Stimulated activated memory B cell treated with anti-CD40 and anti-IgM and Interleukin-4, amounts not matched to agents 10 μg/mL and 1 μg/mL and 100 μg/mL, for 72 hours (primary cell): ENCODE results near the gene KIF19.
"Not testable (repeated sequence)": the region's sequence is repeated elsewhere in the genome, so short reads cannot be mapped to it uniquely, and the experiment has no call there.

Experiments used
- ATAC-seq: fragments of 150-1000 bp; cut with Tn5 transposase; 2 replicates; pipeline ENCODE4 v1.10.0; 2021
- H3K27ac Mint-ChIP-seq: one replicate; pipeline ENCODE4 v1.8.0; 2022; ENCODE audit warnings: mild to moderate bottlenecking, mixed read lengths
- H3K27me3 Mint-ChIP-seq: one replicate; pipeline ENCODE4 v1.8.0; 2022; ENCODE audit warnings: mixed read lengths
- H3K36me3 Mint-ChIP-seq: one replicate; pipeline ENCODE4 v1.8.0; 2022; ENCODE audit warnings: mixed read lengths
- H3K4me1 Mint-ChIP-seq: one replicate; pipeline ENCODE4 v1.8.0; 2022; ENCODE audit warnings: mixed read lengths
- H3K4me3 Mint-ChIP-seq: one replicate; pipeline ENCODE4 v1.8.0; 2022; ENCODE audit warnings: mild to moderate bottlenecking, moderate library complexity, mixed read lengths
- H3K9me3 Mint-ChIP-seq: one replicate; pipeline ENCODE4 v1.8.0; 2022; ENCODE audit warnings: mixed read lengths

Gene KIF19

GRCh38 chr17:74325743-74326379, at the start of gene KIF19:
Gene KIF19, plus strand, starts transcription at chr17:74326226. Its CDS starts 124 bp downstream, at chr17:74326350.
- Mint-ChIP-seq H3K9me3 (no peaks in the 10 kb centered on the region), H3K27ac (no peak within 1 kb of the TSS), H3K4me1 (peaks cover 10% of the 10 kb centered on the region), H3K27me3 (peaks cover 83% of the 10 kb centered on the region), H3K4me3 (peak within 1 kb of the TSS; percentile 22), H3K36me3 (no peaks in the 10 kb centered on the region)
- peak; percentile 68 for ATAC-seq

GRCh38 chr17:74276541-74277009, 49.5 kb upstream of the KIF19 start:
- H3K36me3 Mint-ChIP-seq: no peaks in the 10 kb centered on the region
- no peak for ATAC-seq
- no peaks in the 10 kb centered on the region for H3K9me3 Mint-ChIP-seq
- no peak overlapping the region for H3K27ac Mint-ChIP-seq
- H3K4me3 Mint-ChIP-seq: no peak overlapping the region
- peaks cover 51% of the 10 kb centered on the region for H3K27me3 Mint-ChIP-seq
- H3K4me1 Mint-ChIP-seq: peaks cover 27% of the 10 kb centered on the region

GRCh38 chr17:74277935-74278334, 48.1 kb upstream of the KIF19 start:
- H3K27ac Mint-ChIP-seq: no peak overlapping the region
- no peaks in the 10 kb centered on the region for H3K9me3 Mint-ChIP-seq
- peaks cover 41% of the 10 kb centered on the region for H3K27me3 Mint-ChIP-seq
- no peak overlapping the region for H3K4me3 Mint-ChIP-seq
- H3K4me1 Mint-ChIP-seq: peaks cover 34% of the 10 kb centered on the region
- H3K36me3 Mint-ChIP-seq: no peaks in the 10 kb centered on the region
- no peak for ATAC-seq

GRCh38 chr17:74279617-74280016, 46.4 kb upstream of the KIF19 start:
- peaks cover 28% of the 10 kb centered on the region for H3K4me1 Mint-ChIP-seq

GRCh38 chr17:74280093-74280513, 45.9 kb upstream of the KIF19 start:
- Mint-ChIP-seq H3K9me3 (no peaks in the 10 kb centered on the region), H3K4me3 (no peak overlapping the region), H3K4me1 (peaks cover 28% of the 10 kb centered on the region), H3K27me3 (peaks cover 27% of the 10 kb centered on the region), H3K36me3 (no peaks in the 10 kb centered on the region), H3K27ac (peak overlapping the region; percentile 65)
- ATAC-seq: peak; percentile 81

More at GRCh38 chr17:74279617-74280016, 46.4 kb upstream of the KIF19 start:
- not testable (repeated sequence) for H3K9me3 Mint-ChIP-seq, H3K36me3 Mint-ChIP-seq, ATAC-seq, H3K4me3 Mint-ChIP-seq
- peak overlapping the region; percentile 65 for H3K27ac Mint-ChIP-seq
- H3K27me3 Mint-ChIP-seq: peaks cover 27% of the 10 kb centered on the region

GRCh38 chr17:74281799-74282198, 44.2 kb upstream of the KIF19 start:
- peaks cover 14% of the 10 kb centered on the region for H3K27me3 Mint-ChIP-seq
- H3K4me3 Mint-ChIP-seq: no peak overlapping the region
- H3K9me3 Mint-ChIP-seq: no peaks in the 10 kb centered on the region
- peaks cover 27% of the 10 kb centered on the region for H3K4me1 Mint-ChIP-seq
- H3K36me3 Mint-ChIP-seq: no peaks in the 10 kb centered on the region
- H3K27ac Mint-ChIP-seq: no peak overlapping the region
- ATAC-seq: no peak

- Mint-ChIP-seq H3K27ac (peak overlapping the region; percentile 81), H3K4me1 (peaks cover 27% of the 10 kb centered on the region), H3K27me3 (peaks cover 15% of the 10 kb centered on the region)
- not testable (repeated sequence) for H3K4me3 Mint-ChIP-seq, ATAC-seq, H3K9me3 Mint-ChIP-seq, H3K36me3 Mint-ChIP-seq
These were observed 43.8 kb upstream of the KIF19 start for GRCh38 chr17:74282274-74282586.

GRCh38 chr17:74282587-74283370, 43.2 kb upstream of the KIF19 start:
- peak overlapping the region; percentile 81 for H3K27ac Mint-ChIP-seq
- H3K9me3 Mint-ChIP-seq: no peaks in the 10 kb centered on the region
- H3K4me3 Mint-ChIP-seq: no peak overlapping the region
- H3K27me3 Mint-ChIP-seq: peaks cover 18% of the 10 kb centered on the region
- ATAC-seq: peak; percentile 71
- H3K4me1 Mint-ChIP-seq: peaks cover 27% of the 10 kb centered on the region
- H3K36me3 Mint-ChIP-seq: no peaks in the 10 kb centered on the region

GRCh38 chr17:74283371-74283673, 42.7 kb upstream of the KIF19 start:
- no peak for ATAC-seq
- Mint-ChIP-seq H3K36me3 (no peaks in the 10 kb centered on the region), H3K4me3 (no peak overlapping the region), H3K27me3 (peaks cover 22% of the 10 kb centered on the region), H3K4me1 (peaks cover 28% of the 10 kb centered on the region), H3K27ac (peak overlapping the region; percentile 81), H3K9me3 (no peaks in the 10 kb centered on the region)

GRCh38 chr17:74287031-74287602, 38.9 kb upstream of the KIF19 start:
- no peaks in the 10 kb centered on the region for H3K9me3 Mint-ChIP-seq
- no peaks in the 10 kb centered on the region for H3K36me3 Mint-ChIP-seq
- no peak overlapping the region for H3K4me3 Mint-ChIP-seq
- no peak overlapping the region for H3K27ac Mint-ChIP-seq
- no peak for ATAC-seq
- H3K4me1 Mint-ChIP-seq: peaks cover 25% of the 10 kb centered on the region
- peaks cover 28% of the 10 kb centered on the region for H3K27me3 Mint-ChIP-seq

- ATAC-seq: peak; percentile 75
- no peaks in the 10 kb centered on the region for H3K9me3 Mint-ChIP-seq
- H3K36me3 Mint-ChIP-seq: no peaks in the 10 kb centered on the region
- no peak overlapping the region for H3K27ac Mint-ChIP-seq
- H3K4me3 Mint-ChIP-seq: no peak overlapping the region
- H3K4me1 Mint-ChIP-seq: peaks cover 15% of the 10 kb centered on the region
- peaks cover 30% of the 10 kb centered on the region for H3K27me3 Mint-ChIP-seq
These were observed 37.2 kb upstream of the KIF19 start for GRCh38 chr17:74288785-74289184.

GRCh38 chr17:74289688-74290087, 36.3 kb upstream of the KIF19 start:
- H3K36me3 Mint-ChIP-seq: no peaks in the 10 kb centered on the region
- H3K4me1 Mint-ChIP-seq: peaks cover 12% of the 10 kb centered on the region
- H3K9me3 Mint-ChIP-seq: peaks cover under 1% of the 10 kb centered on the region
- H3K4me3 Mint-ChIP-seq: no peak overlapping the region
- ATAC-seq: peak; percentile 47
- H3K27ac Mint-ChIP-seq: no peak overlapping the region
- peaks cover 34% of the 10 kb centered on the region for H3K27me3 Mint-ChIP-seq

GRCh38 chr17:74290340-74290739, 35.7 kb upstream of the KIF19 start:
- H3K9me3 Mint-ChIP-seq: peaks cover 3% of the 10 kb centered on the region
- no peaks in the 10 kb centered on the region for H3K36me3 Mint-ChIP-seq

GRCh38 chr17:74292495-74292894, 33.5 kb upstream of the KIF19 start:
- Mint-ChIP-seq H3K9me3 (peaks cover 3% of the 10 kb centered on the region), H3K36me3 (no peaks in the 10 kb centered on the region), H3K4me1 (peaks cover 8% of the 10 kb centered on the region), H3K27me3 (peaks cover 32% of the 10 kb centered on the region), H3K27ac (no peak overlapping the region), H3K4me3 (no peak overlapping the region)
- no peak for ATAC-seq

More at GRCh38 chr17:74290340-74290739, 35.7 kb upstream of the KIF19 start:
- no peak overlapping the region for H3K4me3 Mint-ChIP-seq
- H3K4me1 Mint-ChIP-seq: peaks cover 8% of the 10 kb centered on the region
- no peak for ATAC-seq
- no peak overlapping the region for H3K27ac Mint-ChIP-seq
- H3K27me3 Mint-ChIP-seq: peaks cover 30% of the 10 kb centered on the region

- Mint-ChIP-seq H3K27me3 (peaks cover 55% of the 10 kb centered on the region), H3K27ac (no peak overlapping the region)
- no peak for ATAC-seq
These were observed 30.1 kb upstream of the KIF19 start for GRCh38 chr17:74295625-74296547.

More at GRCh38 chr17:74295625-74296547, 30.1 kb upstream of the KIF19 start:
- H3K4me3 Mint-ChIP-seq: no peak overlapping the region
- no peaks in the 10 kb centered on the region for H3K36me3 Mint-ChIP-seq
- no peaks in the 10 kb centered on the region for H3K4me1 Mint-ChIP-seq
- peaks cover 3% of the 10 kb centered on the region for H3K9me3 Mint-ChIP-seq
